Astrocyte of the hippocampus (primary cell): Measurements from ENCODE around the gene PYGL.
"Not testable (repeated sequence)": the region's sequence is repeated elsewhere in the genome, so short reads cannot be mapped to it uniquely, and the experiment has no call there.

Source experiments
- DNase-seq: peaks from one replicate; pipeline ENCODE4 v3.0.0; 2011; ENCODE audit warnings: low read depth, low spot score

PYGL gene

GRCh38 chr14:50943943-50944646 lies at the start of gene PYGL:
Gene PYGL (minus strand): TSS chr14:50944483. CDS start chr14:50944403, 80 bp downstream.
- DNase-seq, result peak; percentile 89

GRCh38 chr14:50985859-50986331 lies 41.6 kb upstream of the PYGL start:
- DNase-seq, result no peak

- DNase-seq, result peak; percentile 16
Observed at GRCh38 chr14:50985124-50985858, 41.0 kb upstream of the PYGL start.

- no peak for DNase-seq
Observed at GRCh38 chr14:50984036-50984710, 39.9 kb upstream of the PYGL start.

- no peak for DNase-seq
Observed at GRCh38 chr14:50979941-50980850, 35.9 kb upstream of the PYGL start.

- no peak for DNase-seq
Observed at GRCh38 chr14:50978888-50979287, 34.6 kb upstream of the PYGL start.

GRCh38 chr14:50978529-50978871 lies 34.2 kb upstream of the PYGL start:
- no peak for DNase-seq

GRCh38 chr14:50977863-50978528 lies 33.7 kb upstream of the PYGL start:
- DNase-seq, result no peak

- no peak for DNase-seq
Observed at GRCh38 chr14:50974118-50974517, 29.8 kb upstream of the PYGL start.

- no peak for DNase-seq
Observed at GRCh38 chr14:50972734-50973133, 28.5 kb upstream of the PYGL start.

- no peak for DNase-seq
Observed at GRCh38 chr14:50970886-50971781, 26.9 kb upstream of the PYGL start.

- no peak for DNase-seq
Observed at GRCh38 chr14:50967790-50968189, 23.5 kb upstream of the PYGL start.

GRCh38 chr14:50967103-50967502 lies 22.8 kb upstream of the PYGL start:
- peak; percentile 53 for DNase-seq

- DNase-seq, result peak; percentile 96
Observed at GRCh38 chr14:50964683-50965390, 20.6 kb upstream of the PYGL start.

GRCh38 chr14:50963919-50964318 lies 19.6 kb upstream of the PYGL start:
- DNase-seq, result no peak

- peak; percentile 95 for DNase-seq
Observed at GRCh38 chr14:50961605-50962221, 17.4 kb upstream of the PYGL start.

GRCh38 chr14:50957296-50957695 lies 13.0 kb upstream of the PYGL start:
- DNase-seq, result peak; percentile 21

- DNase-seq, result not testable (repeated sequence)
Observed at GRCh38 chr14:50956421-50956820, 12.1 kb upstream of the PYGL start.
